ENCODE measurements around the gene SETD2.

SETD2 gene

GRCh38 chr3:46986782-46987310 is 177.1 kb downstream of the SETD2 start:
- DNase-seq (ENCODE audit: low spot score), result no peak
- Histone ChIP-seq H3K4me3 (no peak overlapping the region), H3K27ac (peak overlapping the region in 1 of 2 donors; percentile 17)
- no peak for TF ChIP-seq CTCF (IDR thresholded peaks at IDR 0.05)

- DNase-seq (ENCODE audit: low spot score), result no peak
- TF ChIP-seq CTCF (IDR thresholded peaks at IDR 0.05), result no peak
- Histone ChIP-seq H3K4me3 (no peak overlapping the region), H3K27ac (peak overlapping the region in 1 of 2 donors; percentile 17)
Measured at GRCh38 chr3:46986055-46986730, 177.7 kb downstream of the SETD2 start.

- TF ChIP-seq CTCF (IDR thresholded peaks at IDR 0.05), result no peak
- Histone ChIP-seq H3K27ac (no peak overlapping the region), H3K4me3 (no peak overlapping the region)
- DNase-seq (ENCODE audit: low spot score), result no peak
Measured at GRCh38 chr3:46985588-46985987, 178.3 kb downstream of the SETD2 start.

GRCh38 chr3:46984591-46985459 is 179.1 kb downstream of the SETD2 start:
- DNase-seq (ENCODE audit: low spot score), result no peak
- Histone ChIP-seq H3K27ac (no peak overlapping the region), H3K4me3 (no peak overlapping the region)
- no peak for TF ChIP-seq CTCF (IDR thresholded peaks at IDR 0.05)

- no peak overlapping the region for H3K4me3 ChIP-seq
- no peak for DNase-seq (ENCODE audit: low spot score)
- no peak for TF ChIP-seq CTCF (IDR thresholded peaks at IDR 0.05)
- no peak overlapping the region for H3K27ac ChIP-seq
Measured at GRCh38 chr3:46982546-46982945, 181.4 kb downstream of the SETD2 start.

- no peak for DNase-seq (ENCODE audit: low spot score)
- Histone ChIP-seq H3K27ac (peak overlapping the region in 1 of 2 donors; percentile 58), H3K4me3 (peak overlapping the region; percentile 37)
- no peak for TF ChIP-seq CTCF (IDR thresholded peaks at IDR 0.05)
Measured at GRCh38 chr3:46981932-46982471, 181.9 kb downstream of the SETD2 start.

Data from coronary artery (tissue), 2 donors.